ENCODE results near the gene NEK1.

NEK1 gene

GRCh38 chr4:169416997-169417396, 195.4 kb downstream of the NEK1 start:
- DNase-seq: no peak

- DNase-seq: no peak
Observed at GRCh38 chr4:169416461-169416860, 195.9 kb downstream of the NEK1 start.

- no peak for DNase-seq
Observed at GRCh38 chr4:169414913-169415312, 197.5 kb downstream of the NEK1 start.

- DNase-seq: no peak
Observed at GRCh38 chr4:169412046-169412445, 200.3 kb downstream of the NEK1 start.

- DNase-seq: peak; percentile 46 to 60
Observed at GRCh38 chr4:169410839-169411770, 201.3 kb downstream of the NEK1 start.

- no peak for DNase-seq
Observed at GRCh38 chr4:169407217-169407845, 205.1 kb downstream of the NEK1 start.

- no peak for DNase-seq
Observed at GRCh38 chr4:169404960-169405359, 207.4 kb downstream of the NEK1 start.

- no peak for DNase-seq
Observed at GRCh38 chr4:169400832-169401231, 211.6 kb downstream of the NEK1 start.

GRCh38 chr4:169399976-169400767, 212.2 kb downstream of the NEK1 start:
- no peak for DNase-seq

GRCh38 chr4:169398316-169398715, 214.1 kb downstream of the NEK1 start:
- no peak for DNase-seq

GRCh38 chr4:169397762-169398161, 214.6 kb downstream of the NEK1 start:
- DNase-seq: no peak

- no peak for DNase-seq
Observed at GRCh38 chr4:169385376-169385775, 227.0 kb downstream of the NEK1 start.

- no peak for DNase-seq
Observed at GRCh38 chr4:169384779-169385178, 227.6 kb downstream of the NEK1 start.

GRCh38 chr4:169383724-169384123, 228.7 kb downstream of the NEK1 start:
- no peak for DNase-seq

- DNase-seq: no peak
Observed at GRCh38 chr4:169379688-169380087, 232.7 kb downstream of the NEK1 start.

- DNase-seq: no peak
Observed at GRCh38 chr4:169377367-169377766, 235.0 kb downstream of the NEK1 start.

- DNase-seq: no peak
Observed at GRCh38 chr4:169376421-169376820, 236.0 kb downstream of the NEK1 start.

GRCh38 chr4:169372791-169373190, 239.6 kb downstream of the NEK1 start:
- DNase-seq: no peak

GRCh38 chr4:169369634-169370033, 242.7 kb downstream of the NEK1 start:
- DNase-seq: no peak

GRCh38 chr4:169367826-169368225, 244.6 kb downstream of the NEK1 start:
- DNase-seq: no peak

GRCh38 chr4:169366821-169367220, 245.6 kb downstream of the NEK1 start:
- no peak for DNase-seq

- no peak for DNase-seq
Observed at GRCh38 chr4:169362607-169363006, 249.8 kb downstream of the NEK1 start.

GRCh38 chr4:169361756-169362155, 250.6 kb downstream of the NEK1 start:
- DNase-seq: no peak
